Measurements from ENCODE around the gene ENPP1. TPM values are rescaled to one million over a fixed set of nuclear protein-coding genes. Genes with fewer than 3 reads are reported as not detected.

The ENPP1 gene
- total RNA-seq, 2 experiments from 2014 or later = 0.34 TPM; not detected in 1

DNA sequence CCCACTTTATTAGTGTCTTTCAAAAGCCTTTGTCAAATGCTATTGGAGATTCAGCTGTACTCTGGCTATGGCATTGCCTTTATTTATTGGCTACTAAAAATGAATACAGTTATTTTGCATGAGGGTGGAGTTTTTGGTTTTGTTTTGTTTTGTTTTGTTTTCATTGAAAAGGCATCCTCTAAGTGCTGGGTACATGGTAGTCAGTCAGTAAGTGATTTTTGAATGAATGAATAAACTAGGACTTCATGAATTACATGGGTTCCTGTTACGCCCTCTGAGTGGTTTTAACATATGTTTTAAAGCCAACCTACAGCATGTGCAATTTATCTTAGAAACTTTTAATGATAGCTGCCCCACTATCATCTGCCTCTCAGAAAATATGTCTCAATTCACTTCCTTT is 38.9 kb upstream of the ENPP1 start:
- Histone ChIP-seq H3K9me3 (ENCODE audit: low read length) (no peaks in the 10 kb centered on the region), H3K4me1 (ENCODE audit: insufficient read depth, low read length, poor library complexity, severe bottlenecking) (no peaks in the 10 kb centered on the region), H3K36me3 (ENCODE audit: insufficient read depth, low read length) (no peaks in the 10 kb centered on the region), H3K4me3 (ENCODE audit: low read depth, low read length, poor library complexity, severe bottlenecking) (no peak overlapping the region), H2AFZ (ENCODE audit: low read length) (no peak overlapping the region), H4K20me1 (ENCODE audit: insufficient read depth, low read length) (no peaks in the 10 kb centered on the region), H3K27ac (ENCODE audit: low read depth, low read length, poor library complexity, severe bottlenecking) (no peak overlapping the region), H3K4me2 (ENCODE audit: low read length) (no peak overlapping the region), H3K79me2 (ENCODE audit: insufficient read depth, low read depth, low read length) (no peaks in the 10 kb centered on the region), H3K9me2 (ENCODE audit: insufficient read depth, low read length) (no peaks in the 10 kb centered on the region)
- ChIA-PET CTCF (ENCODE audit: unreplicated experiment) (no interaction called here), POLR2A (no interaction called here)
- no TSS peak for BruUV-seq (replicated peaks)
- intact Hi-C loops (cut with micrococcal nuclease; ENCODE audit: unreplicated experiment) = no loop called here
- DNase-seq (ENCODE audit: low spot score) = no peak
- TF ChIP-seq EZH2phosphoT487 (IDR thresholded peaks at IDR 0.05; ENCODE audit: borderline replicate concordance, low read depth, low read length) = no peak
- TF ChIP-seq, protein P1, sequence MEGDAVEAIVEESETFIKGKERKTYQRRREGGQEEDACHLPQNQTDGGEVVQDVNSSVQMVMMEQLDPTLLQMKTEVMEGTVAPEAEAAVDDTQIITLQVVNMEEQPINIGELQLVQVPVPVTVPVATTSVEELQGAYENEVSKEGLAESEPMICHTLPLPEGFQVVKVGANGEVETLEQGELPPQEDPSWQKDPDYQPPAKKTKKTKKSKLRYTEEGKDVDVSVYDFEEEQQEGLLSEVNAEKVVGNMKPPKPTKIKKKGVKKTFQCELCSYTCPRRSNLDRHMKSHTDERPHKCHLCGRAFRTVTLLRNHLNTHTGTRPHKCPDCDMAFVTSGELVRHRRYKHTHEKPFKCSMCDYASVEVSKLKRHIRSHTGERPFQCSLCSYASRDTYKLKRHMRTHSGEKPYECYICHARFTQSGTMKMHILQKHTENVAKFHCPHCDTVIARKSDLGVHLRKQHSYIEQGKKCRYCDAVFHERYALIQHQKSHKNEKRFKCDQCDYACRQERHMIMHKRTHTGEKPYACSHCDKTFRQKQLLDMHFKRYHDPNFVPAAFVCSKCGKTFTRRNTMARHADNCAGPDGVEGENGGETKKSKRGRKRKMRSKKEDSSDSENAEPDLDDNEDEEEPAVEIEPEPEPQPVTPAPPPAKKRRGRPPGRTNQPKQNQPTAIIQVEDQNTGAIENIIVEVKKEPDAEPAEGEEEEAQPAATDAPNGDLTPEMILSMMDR (conservative IDR thresholded peaks at IDR 0.05; ENCODE audit: low read length) = no peak

DNA sequence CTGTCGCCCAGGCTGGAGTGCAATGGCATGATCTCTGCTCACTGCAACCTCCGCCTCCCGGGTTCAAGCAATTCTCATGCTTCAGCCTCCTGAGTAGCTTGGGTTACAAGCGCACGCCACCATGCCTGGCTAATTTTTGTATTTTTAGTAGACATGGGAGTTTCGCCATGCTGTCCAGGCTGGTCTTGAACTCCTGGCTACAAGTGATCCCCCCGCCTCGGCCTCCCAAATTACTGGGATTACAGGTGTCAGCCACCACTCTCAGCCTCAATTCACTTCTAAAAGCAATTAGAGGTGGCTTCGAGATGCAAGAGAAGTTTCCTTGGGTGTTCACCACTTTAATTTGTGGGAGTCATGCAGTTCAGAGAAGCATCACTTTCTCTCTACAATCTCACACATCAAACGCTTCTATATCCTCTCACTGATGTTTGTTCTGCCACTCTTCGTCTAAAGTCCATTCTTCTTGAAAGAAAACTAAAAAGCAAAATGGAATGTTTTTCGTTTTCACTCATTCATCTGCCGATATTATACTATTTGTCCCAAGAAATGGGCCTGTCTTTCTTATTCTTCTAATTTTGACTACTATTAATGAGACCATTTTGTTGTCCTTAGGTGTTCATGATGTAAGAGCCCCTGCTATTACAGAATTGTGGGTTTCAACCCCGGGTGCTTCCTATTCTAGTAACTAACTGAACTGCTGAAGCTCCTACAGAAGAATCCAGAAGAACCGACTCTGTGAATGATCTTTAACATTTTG is 38.3 kb upstream of the ENPP1 start:
- CTCF ChIA-PET (ENCODE audit: unreplicated experiment) = no interaction called here
- H2AFZ ChIP-seq (ENCODE audit: low read length) = no peak overlapping the region
- no peaks in the 10 kb centered on the region for H3K4me1 ChIP-seq (ENCODE audit: insufficient read depth, low read length, poor library complexity, severe bottlenecking)
- H3K27ac ChIP-seq (ENCODE audit: low read depth, low read length, poor library complexity, severe bottlenecking) = no peak overlapping the region
- no peaks in the 10 kb centered on the region for H3K79me2 ChIP-seq (ENCODE audit: insufficient read depth, low read depth, low read length)
- H3K9me2 ChIP-seq (ENCODE audit: insufficient read depth, low read length) = no peaks in the 10 kb centered on the region
- no peaks in the 10 kb centered on the region for H3K36me3 ChIP-seq (ENCODE audit: insufficient read depth, low read length)
- no peaks in the 10 kb centered on the region for H3K9me3 ChIP-seq (ENCODE audit: low read length)
- DNase-seq (ENCODE audit: low spot score) = no peak
- intact Hi-C loops (cut with micrococcal nuclease; ENCODE audit: unreplicated experiment) = no loop called here
- no peak overlapping the region for H3K4me2 ChIP-seq (ENCODE audit: low read length)
- no peaks in the 10 kb centered on the region for H4K20me1 ChIP-seq (ENCODE audit: insufficient read depth, low read length)
- POLR2A ChIA-PET = interaction anchor here (0.7 kb wide), 1 partner anchor 113 kb away, joined by 3 read pairs; no protein-coding TSS in a partner anchor
- H3K4me3 ChIP-seq (ENCODE audit: low read depth, low read length, poor library complexity, severe bottlenecking) = no peak overlapping the region
- TF ChIP-seq, protein P1 (conservative IDR thresholded peaks at IDR 0.05; ENCODE audit: low read length) = no peak
- TF ChIP-seq EZH2phosphoT487 (IDR thresholded peaks at IDR 0.05; ENCODE audit: borderline replicate concordance, low read depth, low read length) = no peak
- no TSS peak for BruUV-seq (replicated peaks)

DNA sequence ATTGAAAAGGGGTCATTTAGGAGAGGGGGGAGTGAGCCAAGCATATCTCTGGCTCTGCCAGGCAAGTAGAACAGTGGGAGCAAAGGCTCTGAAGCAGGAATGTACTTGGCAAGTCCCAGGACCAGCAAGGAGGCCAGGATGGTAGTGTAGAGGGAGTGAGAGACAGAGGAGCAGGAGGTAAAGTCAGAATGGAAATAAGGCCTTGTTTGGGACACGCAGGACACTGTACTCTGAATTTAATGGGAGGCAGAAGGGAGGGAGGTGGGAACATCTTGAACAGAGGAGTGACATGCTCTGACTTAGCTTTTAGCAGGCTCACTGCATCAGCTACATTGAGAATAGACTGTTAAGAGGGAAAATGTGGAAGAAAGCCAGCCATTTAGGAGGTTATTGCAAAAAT is 37.0 kb upstream of the ENPP1 start:
- ChIA-PET POLR2A (interaction anchor here (0.7 to 0.9 kb wide), 2 partner anchors 11 to 370 kb away, joined by 3 read pairs; no protein-coding TSS in a partner anchor), CTCF (ENCODE audit: unreplicated experiment) (no interaction called here)
- Histone ChIP-seq H3K4me1 (ENCODE audit: insufficient read depth, low read length, poor library complexity, severe bottlenecking) (no peaks in the 10 kb centered on the region), H3K4me3 (ENCODE audit: low read depth, low read length, poor library complexity, severe bottlenecking) (no peak overlapping the region), H4K20me1 (ENCODE audit: insufficient read depth, low read length) (no peaks in the 10 kb centered on the region), H3K4me2 (ENCODE audit: low read length) (no peak overlapping the region), H3K36me3 (ENCODE audit: insufficient read depth, low read length) (no peaks in the 10 kb centered on the region), H3K9me3 (ENCODE audit: low read length) (no peaks in the 10 kb centered on the region), H3K79me2 (ENCODE audit: insufficient read depth, low read depth, low read length) (no peaks in the 10 kb centered on the region), H3K9me2 (ENCODE audit: insufficient read depth, low read length) (no peaks in the 10 kb centered on the region), H2AFZ (ENCODE audit: low read length) (no peak overlapping the region), H3K27ac (ENCODE audit: low read depth, low read length, poor library complexity, severe bottlenecking) (no peak overlapping the region)
- no peak for DNase-seq (ENCODE audit: low spot score)
- BruUV-seq (replicated peaks) = no TSS peak
- TF ChIP-seq, protein P1 (conservative IDR thresholded peaks at IDR 0.05; ENCODE audit: low read length) = no peak
- no peak for TF ChIP-seq EZH2phosphoT487 (IDR thresholded peaks at IDR 0.05; ENCODE audit: borderline replicate concordance, low read depth, low read length)
- intact Hi-C loops (cut with micrococcal nuclease; ENCODE audit: unreplicated experiment) = no loop called here

All from OCI-LY7 (cell line).